Calu3 (cell line): ENCODE data around the gene TNKS1BP1. TPM values are rescaled to one million over a fixed set of nuclear protein-coding genes. Genes with fewer than 3 reads are reported as not detected.

ENCODE experiments used
- BruUV-seq: library from RNA; stranded (reverse); fragments of 400-500 nt; replicated peaks from 2 replicates; lab custom pipeline; 2021; lab: Mats Ljungman, UMichigan
- CTCF ChIA-PET: fragments of 300-600 bp; sonication (Branson Sonifier 250); formaldehyde crosslinking; loops from one replicate; lab custom pipeline; 2022; ENCODE audit warnings: antibody characterized with exemption; lab: Charles Lee
- DNase-seq: peaks from one replicate; pipeline ENCODE4 v3.0.0; 2022
- H3K27ac Mint-ChIP-seq: one replicate; pipeline ENCODE4 v1.8.0; 2022; ENCODE audit warnings: mixed read lengths; ENCODE audit not compliant: unreplicated experiment
- H3K27me3 Mint-ChIP-seq: one replicate; pipeline ENCODE4 v1.8.0; 2022; ENCODE audit warnings: mixed read lengths; ENCODE audit not compliant: unreplicated experiment
- H3K36me3 Mint-ChIP-seq: one replicate; pipeline ENCODE4 v1.8.0; 2022; ENCODE audit warnings: mild to moderate bottlenecking, moderate library complexity, mixed read lengths; ENCODE audit not compliant: insufficient read depth, unreplicated experiment
- H3K4me1 Mint-ChIP-seq: one replicate; pipeline ENCODE4 v1.8.0; 2022; ENCODE audit warnings: mild to moderate bottlenecking, low read depth, mixed read lengths; ENCODE audit not compliant: unreplicated experiment
- H3K4me3 Mint-ChIP-seq: one replicate; pipeline ENCODE4 v1.8.0; 2022; ENCODE audit warnings: mild to moderate bottlenecking, low read depth, moderate library complexity, mixed read lengths; ENCODE audit not compliant: unreplicated experiment
- H3K9me3 Mint-ChIP-seq: one replicate; pipeline ENCODE4 v1.8.0; 2022; ENCODE audit warnings: low read depth, mixed read lengths; ENCODE audit not compliant: unreplicated experiment
- CTCF ChIP-seq: fragments of 200-600 bp; IDR thresholded peaks from one replicate; pipeline ENCODE4 v1.8.0; 2022; ENCODE audit warnings: antibody characterized with exemption; ENCODE audit not compliant: unreplicated experiment
- intact Hi-C: fragments of 100-400 bp; cut with micrococcal nuclease; formaldehyde crosslinking; loops from one replicate; pipeline ENCODE4 v1.10.0; 2022; ENCODE audit not compliant: unreplicated experiment
- total RNA-seq: library from RNA; stranded (reverse); gene quantifications from 2 replicates; pipeline ENCODE4 v1.2.3, GENCODE V29; 2022

Gene TNKS1BP1
- total RNA-seq, 1 experiment from 2014 or later, result 151 TPM

DNA sequence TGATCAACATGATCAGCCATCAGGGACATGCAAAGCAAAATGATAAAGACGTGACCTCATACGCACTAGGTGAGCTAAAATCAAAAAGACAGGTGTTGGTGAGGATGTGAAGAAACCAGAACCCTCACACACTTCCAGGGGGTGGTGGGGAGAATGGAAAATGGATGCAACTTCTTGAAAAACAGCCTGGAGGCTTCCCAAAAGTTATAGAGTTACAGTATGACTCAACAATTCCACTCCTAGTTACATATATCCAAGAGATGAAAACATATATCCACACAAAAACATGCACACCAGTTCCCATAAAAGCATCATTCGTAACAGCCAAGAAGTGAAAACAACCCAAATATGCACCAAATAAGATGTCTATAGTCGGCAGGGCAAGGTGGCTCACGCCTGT lies 45.6 kb downstream of the TNKS1BP1 start:
- BruUV-seq, result no TSS peak
- Mint-ChIP-seq H3K4me3 (no peak overlapping the region), H3K4me1 (peaks cover 64% of the 10 kb centered on the region), H3K36me3 (peaks cover 13% of the 10 kb centered on the region), H3K9me3 (peaks cover 12% of the 10 kb centered on the region), H3K27me3 (no peaks in the 10 kb centered on the region), H3K27ac (peak overlapping the region; percentile 88)
- no peak for DNase-seq
- TF ChIP-seq CTCF, result no peak
- CTCF ChIA-PET, result interaction anchor here (1.4 kb wide), 2 partner anchors 10 to 30 kb away, joined by 5 to 6 read pairs; no protein-coding TSS in a partner anchor
- intact Hi-C loops, result no loop called here

DNA sequence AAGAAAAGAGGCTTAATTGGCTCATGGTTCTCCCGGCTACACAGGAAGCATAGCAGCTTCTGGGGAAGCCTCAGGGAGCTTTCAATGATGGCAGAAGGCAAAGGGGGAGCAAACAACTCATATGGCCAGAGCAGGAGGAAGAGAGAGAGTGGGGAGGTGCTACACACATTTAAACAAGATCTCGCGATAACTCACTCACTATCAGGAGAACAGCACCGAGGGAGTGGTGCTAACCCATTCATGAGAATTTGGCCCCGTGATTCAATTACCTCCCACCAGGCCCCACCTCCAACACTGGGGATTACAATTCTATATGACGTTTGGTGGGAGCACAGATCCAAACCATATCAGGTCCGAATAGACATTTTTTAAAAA lies 46.0 kb downstream of the TNKS1BP1 start:
- intact Hi-C loops, result no loop called here
- Mint-ChIP-seq H3K4me3 (no peak overlapping the region), H3K27ac (peak overlapping the region; percentile 88), H3K9me3 (peaks cover 12% of the 10 kb centered on the region), H3K27me3 (no peaks in the 10 kb centered on the region), H3K4me1 (peaks cover 64% of the 10 kb centered on the region), H3K36me3 (peaks cover 13% of the 10 kb centered on the region)
- no TSS peak for BruUV-seq
- TF ChIP-seq CTCF, result no peak
- CTCF ChIA-PET, result interaction anchor here (0.6 to 1.4 kb wide), 4 partner anchors 10 to 33 kb away, joined by 3 to 6 read pairs (median 4); no protein-coding TSS in a partner anchor
- no peak for DNase-seq

- Mint-ChIP-seq H3K4me3 (peak overlapping the region; percentile 53), H3K36me3 (peaks cover 13% of the 10 kb centered on the region), H3K4me1 (peaks cover 58% of the 10 kb centered on the region), H3K27ac (peak overlapping the region; percentile 88), H3K27me3 (no peaks in the 10 kb centered on the region), H3K9me3 (peaks cover 14% of the 10 kb centered on the region)
- BruUV-seq, result TSS peak; percentile 97
- DNase-seq, result peak; percentile 79
- TF ChIP-seq CTCF, result peak; percentile 79
- intact Hi-C loops, result loop anchor here (1.0 to 2.0 kb wide), 2 partner anchors 29 to 33 kb away; no protein-coding TSS in a partner anchor
- CTCF ChIA-PET, result interaction anchor here (0.6 to 1.4 kb wide), 5 partner anchors 11 to 267 kb away, joined by 3 to 6 read pairs (median 4); no protein-coding TSS in a partner anchor
Measured at GRCh38 chr11:57277845-57278720, 46.7 kb downstream of the TNKS1BP1 start.

DNA sequence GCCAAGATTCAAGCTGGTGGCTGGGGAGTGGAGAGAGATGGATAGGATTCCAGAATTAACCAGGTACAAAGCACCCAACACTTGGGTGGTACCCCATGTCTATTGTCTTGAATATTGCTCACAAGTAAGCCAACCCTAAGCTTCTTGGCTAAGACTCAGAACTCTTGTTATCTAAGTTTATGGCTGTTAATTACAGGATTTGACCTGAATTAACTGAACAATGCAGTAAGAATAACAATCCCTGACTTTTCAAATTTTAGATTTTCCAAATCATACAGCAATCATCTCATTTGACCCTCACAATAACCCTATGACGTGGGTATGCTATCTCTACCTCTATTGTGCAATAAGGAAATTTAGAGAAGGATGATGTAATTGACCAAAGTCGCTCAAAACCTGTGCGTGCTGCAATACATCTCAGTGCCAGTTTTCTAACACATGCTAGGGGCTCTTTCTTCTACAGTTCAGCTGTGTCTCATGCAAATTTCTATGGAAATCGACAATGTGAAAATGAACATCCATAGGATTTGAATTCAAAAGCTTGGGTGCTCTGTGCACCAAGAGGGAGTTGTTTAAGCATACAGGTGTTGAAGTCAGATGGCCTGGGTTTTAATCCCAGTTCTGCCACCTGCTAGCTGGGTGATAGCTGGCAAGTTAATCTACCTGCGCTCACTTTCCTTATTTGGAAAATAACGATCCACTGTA lies 47.6 kb downstream of the TNKS1BP1 start:
- H3K27ac Mint-ChIP-seq, result peak overlapping the region; percentile 88
- BruUV-seq, result TSS peak; percentile 91
- TF ChIP-seq CTCF, result no peak
- CTCF ChIA-PET, result no interaction called here
- peaks cover 13% of the 10 kb centered on the region for H3K36me3 Mint-ChIP-seq
- no peak for DNase-seq
- H3K4me1 Mint-ChIP-seq, result peaks cover 54% of the 10 kb centered on the region
- peaks cover 10% of the 10 kb centered on the region for H3K9me3 Mint-ChIP-seq
- H3K4me3 Mint-ChIP-seq, result peak overlapping the region; percentile 53
- intact Hi-C loops, result loop anchor here (1.0 to 2.0 kb wide), 2 partner anchors 28 to 34 kb away; no protein-coding TSS in a partner anchor
- no peaks in the 10 kb centered on the region for H3K27me3 Mint-ChIP-seq
